ENCODE data around the gene TMTC1.

GRCh38 chr12:29692237-29692636 is 91.5 kb downstream of the TMTC1 start:
- TF ChIP-seq TCF4 (CRISPR knock-in tag; IDR thresholded peaks at IDR 0.05; ENCODE audit: borderline replicate concordance): no peak
- TF ChIP-seq CSRNP3 (CRISPR knock-in tag; IDR thresholded peaks at IDR 0.05): no peak
